K562 (cell line): ENCODE measurements around the gene TNIP1. TPM values are rescaled to one million over a fixed set of nuclear protein-coding genes. Genes with fewer than 3 reads are reported as not detected.
A peak's percentile ranks its signal among the peaks of the same experiment; 100 is the strongest.

ENCODE experiments used
- BDP1 ChIP-seq: IDR thresholded peaks from 3 replicates; pipeline ENCODE4 v1.6.1; 2011; ENCODE audit not compliant: insufficient read length, insufficient read depth
- E2F8 ChIP-seq: fragments of 450-650 bp; IDR thresholded peaks from 2 replicates; pipeline ENCODE4 v1.7.1; 2018; ENCODE audit warnings: mild to moderate bottlenecking, low read depth; ENCODE audit not compliant: partially characterized antibody
- EHMT2 ChIP-seq: fragments of 450-650 bp; IDR thresholded peaks from 2 replicates; pipeline ENCODE4 v1.6.1; 2018; ENCODE audit warnings: antibody characterized with exemption
- ESRRA ChIP-seq: fragments of 450-650 bp; IDR thresholded peaks from 2 replicates; pipeline ENCODE4 v1.6.1; 2014; ENCODE audit warnings: low read depth, mild to moderate bottlenecking, moderate library complexity, borderline replicate concordance
- ETV6 ChIP-seq, 3 experiments: fragments of 150-350 bp in 1 of 3; sonication (generic) in 1 of 3; formaldehyde crosslinking in 1 of 3; IDR thresholded peaks; 2 replicates each; pipeline versions ENCODE4 v1.6.1 to v1.8.0; 2014 to 2022; ENCODE audit warnings: borderline replicate concordance in 2 of 3, low read depth in 2 of 3, antibody characterized with exemption in 1 of 3, low read length in 1 of 3, mild to moderate bottlenecking in 1 of 3, missing genetic modification reagents in 1 of 3
- FOXP4 ChIP-seq: sonication (generic); formaldehyde crosslinking; IDR thresholded peaks from 2 replicates; pipeline ENCODE4 v1.8.0; 2022; ENCODE audit warnings: mild to moderate bottlenecking, missing genetic modification reagents, borderline replicate concordance
- NKRF ChIP-seq: fragments of 450-650 bp; IDR thresholded peaks from 2 replicates; pipeline ENCODE4 v1.6.1; 2016; ENCODE audit warnings: borderline replicate concordance
- RERE ChIP-seq: sonication (generic); formaldehyde crosslinking; IDR thresholded peaks from 2 replicates; pipeline ENCODE4 v1.8.0; 2023; ENCODE audit warnings: missing genetic modification reagents, mild to moderate bottlenecking, borderline replicate concordance
- ZBTB7A ChIP-seq: IDR thresholded peaks from 2 replicates; pipeline ENCODE4 v1.6.1; 2011; ENCODE audit warnings: low read depth, mild to moderate bottlenecking, low read length, moderate library complexity, borderline replicate concordance; ENCODE audit not compliant: control insufficient read depth
- ZC3H8 ChIP-seq: fragments of 450-650 bp; IDR thresholded peaks from 2 replicates; pipeline ENCODE4 v1.6.1; 2017
- ZNF165 ChIP-seq: fragments of 250-450 bp; sonication (Bioruptor Pico); IDR thresholded peaks from 2 replicates; pipeline ENCODE4 v1.4.0; 2020; ENCODE audit warnings: borderline replicate concordance
- ZNF174 ChIP-seq: fragments of 250-450 bp; sonication (Bioruptor Pico); IDR thresholded peaks from 2 replicates; pipeline ENCODE4 v1.4.0; 2020; ENCODE audit warnings: mild to moderate bottlenecking
- ZNF212 ChIP-seq: fragments of 450-650 bp; formaldehyde crosslinking; IDR thresholded peaks from 2 replicates; pipeline ENCODE4 v1.4.0; 2020; ENCODE audit warnings: mild to moderate bottlenecking
- polyA plus RNA-seq, 8 experiments: library from polyadenylated mRNA; depleted of rRNA in 4 of 8; stranded (reverse) in 5 of 8; unstranded in 3 of 8; fragments of >200 nt; fragmentation: Nextera tagmentation in 2 of 8; fragmentation: Illumina TruSeq in 1 of 8; extraction: Ambion mirVana in 2 of 8; extraction: Trizol in 1 of 8; gene quantifications; 2 replicates each; pipeline versions ENCODE4 v1.2.1 to v1.2.3, GENCODE V29; 2011 to 2014; ENCODE audit warnings: inconsistent platforms in 1 of 8, missing spikeins in 1 of 8
- total RNA-seq, 7 experiments: library from RNA; depleted of rRNA in 6 of 7; stranded (reverse); fragments of >200 nt in 6 of 7; fragmentation: Illumina TruSeq in 2 of 7; extraction: Trizol in 2 of 7; gene quantifications; 2 replicates each; pipeline versions ENCODE4 v1.2.1 to v1.2.3, GENCODE V29; 2011 to 2021; ENCODE audit warnings: low replicate concordance in 1 of 7

TNIP1 gene
- total and polyA plus RNA-seq, 9 of the 15 experiments (the other 6 are each of a cell fraction or from before 2014, with no cell fraction given), result 0.46 to 41.0 (median 24.6) TPM

- TF ChIP-seq NKRF (no peak), ETV6 (IDR thresholded peaks at IDR 0.05; ENCODE audit: borderline replicate concordance in 1 of 2, low read depth in 2 of 2, low read length in 1 of 2) (no peak), ETV6 (CRISPR knock-in tag; IDR thresholded peaks at IDR 0.05; ENCODE audit: borderline replicate concordance) (peak; percentile 98; the same call in 1 of the 2 replicates), FOXP4 (CRISPR knock-in tag) (peak; percentile 96), BDP1 (no peak), ZC3H8 (no peak), ZNF212 (no peak), E2F8 (no peak), EHMT2 (no peak), ZBTB7A (no peak), ZNF174 (CRISPR knock-in tag) (no peak), ZNF165 (no peak), ESRRA (no peak), RERE (CRISPR knock-in tag) (peak; percentile 95; the same call in 1 of the 2 replicates)
These were observed 56.2 kb downstream of the TNIP1 start (continued) for GRCh38 chr5:151024440-151025249.
